OCI-LY7 (cell line): ENCODE data around the gene BTNL3.

Source experiments
- CTCF ChIP-seq: fragments of 200-600 bp; sonication (generic); conservative IDR thresholded peaks from 2 replicates; pipeline ENCODE4 v1.5.1; 2014; ENCODE audit warnings: mild to moderate bottlenecking, antibody characterized with exemption, low read length, moderate library complexity, mixed read lengths
- EZH2phosphoT487 ChIP-seq: fragments of 200-600 bp; sonication (generic); IDR thresholded peaks from 2 replicates; pipeline ENCODE4 v1.6.1; 2018; ENCODE audit warnings: low read depth, borderline replicate concordance, mild to moderate bottlenecking, mixed run types, antibody characterized with exemption, low read length, moderate library complexity, mixed read lengths

- TF ChIP-seq CTCF, result no peak
- no peak for TF ChIP-seq EZH2phosphoT487
Observed at GRCh38 chr5:181051841-181052671, 63.4 kb downstream of the BTNL3 start.
